H1 (cell line): ENCODE data around the gene MAPT. TPM values are rescaled to one million over a fixed set of nuclear protein-coding genes. Genes with fewer than 3 reads are reported as not detected.

Experiments
- CTCF ChIA-PET: fragments of 300-600 bp; sonication (Branson Sonifier 250); formaldehyde crosslinking; loops from one replicate; lab custom pipeline; 2021; ENCODE audit not compliant: partially characterized antibody; lab: Charles Lee
- POLR2A ChIA-PET: fragments of 300-600 bp; sonication (Branson Sonifier 250); formaldehyde crosslinking; loops from one replicate; lab custom pipeline; 2021; ENCODE audit warnings: inconsistent platforms; ENCODE audit not compliant: partially characterized antibody; lab: Charles Lee
- DNase-seq, 2 experiments: peaks; one replicate each; pipeline versions ENCODE4 v3.0.0 to v3.0.0-alpha.2; 2010 to 2022; ENCODE audit warnings: low spot score in 2 of 2, low read depth in 1 of 2, mixed read lengths in 1 of 2
- FAIRE-seq: peaks from 2 replicates; lab custom pipeline; 2011; peaks lifted over from hg19 to GRCh38; lab: Jason Lieb, UNC
- H2AFZ ChIP-seq: 2 replicates; pipeline ENCODE4 v1.8.1; 2012; ENCODE audit warnings: low read length, inconsistent platforms
- H2AK5ac ChIP-seq: 2 replicates; pipeline ENCODE4 v1.6.1; 2013; ENCODE audit warnings: low read depth, low read length
- H2BK120ac ChIP-seq: replicated peaks from 2 replicates; pipeline ENCODE3; 2013; ENCODE audit warnings: low read depth, low read length, inconsistent platforms
- H2BK12ac ChIP-seq: 2 replicates; pipeline ENCODE4 v1.6.1; 2013; ENCODE audit warnings: low read depth, low read length
- H2BK15ac ChIP-seq: 2 replicates; pipeline ENCODE4 v1.6.1; 2013; ENCODE audit warnings: low read length
- H2BK20ac ChIP-seq: 2 replicates; pipeline ENCODE4 v1.6.1; 2013; ENCODE audit warnings: low read length
- H2BK5ac ChIP-seq: 2 replicates; pipeline ENCODE4 v1.6.1; 2013; ENCODE audit warnings: low read depth, low read length
- H3K14ac ChIP-seq: 2 replicates; pipeline ENCODE4 v1.6.1; 2013; ENCODE audit warnings: inconsistent platforms; ENCODE audit not compliant: insufficient read length
- H3K18ac ChIP-seq: 2 replicates; pipeline ENCODE4 v1.6.1; 2013; ENCODE audit warnings: low read length; ENCODE audit errors: extremely low read depth
- H3K23ac ChIP-seq: 2 replicates; pipeline ENCODE4 v1.6.1; 2013; ENCODE audit warnings: inconsistent platforms; ENCODE audit not compliant: insufficient read length
- H3K23me2 ChIP-seq: 2 replicates; pipeline ENCODE4 v1.6.1; 2013; ENCODE audit warnings: low read depth, low read length
- H3K27ac ChIP-seq: 2 replicates; pipeline ENCODE4 v1.6.1; 2011; ENCODE audit warnings: low read depth, low read length, inconsistent platforms
- H3K27me3 ChIP-seq, 4 experiments: replicated peaks in 1 of 4; 1 replicate in 1 of 4; 2 replicates in 3 of 4; pipeline versions ENCODE4 v1.6.1 to v1.8.1; 2011 to 2013; ENCODE audit warnings: low read length in 3 of 4, mild to moderate bottlenecking in 3 of 4, inconsistent platforms in 2 of 4, mixed read lengths in 2 of 4, moderate library complexity in 1 of 4; ENCODE audit not compliant: control insufficient read depth in 3 of 4, insufficient read depth in 3 of 4; ENCODE audit errors: extremely low read depth in 1 of 4
- H3K36me3 ChIP-seq, 4 experiments: 2 replicates each; pipeline versions ENCODE4 v1.6.1 to v1.8.1; 2011 to 2013; ENCODE audit warnings: mild to moderate bottlenecking in 4 of 4, low read length in 3 of 4, moderate library complexity in 2 of 4, control low read depth in 1 of 4, inconsistent platforms in 1 of 4; ENCODE audit not compliant: insufficient read depth in 4 of 4, control insufficient read depth in 2 of 4
- H3K4ac ChIP-seq: replicated peaks from 2 replicates; pipeline ENCODE3; 2013; ENCODE audit warnings: low read length, low read depth, mixed read lengths, inconsistent platforms; ENCODE audit not compliant: insufficient read length
- H3K4me1 ChIP-seq, 4 experiments: replicated peaks in 1 of 4; 1 replicate in 1 of 4; 2 replicates in 3 of 4; pipeline versions ENCODE4 v1.6.1 to v1.8.1; 2011 to 2013; ENCODE audit warnings: low read length in 3 of 4, inconsistent platforms in 2 of 4, mixed read lengths in 1 of 4; ENCODE audit not compliant: insufficient read depth in 4 of 4, control insufficient read depth in 3 of 4
- H3K4me2 ChIP-seq, 2 experiments: 2 replicates each; pipeline versions ENCODE4 v1.6.1 to v1.8.1; 2011 to 2013; ENCODE audit warnings: low read depth in 2 of 2, low read length in 2 of 2, control low read depth in 1 of 2, inconsistent platforms in 1 of 2, mild to moderate bottlenecking in 1 of 2; ENCODE audit not compliant: insufficient read depth in 1 of 2
- H3K4me3 ChIP-seq, 4 experiments: fragments of 200-600, 300-600 bp in 1 of 4; sonication (generic), shearing (Covaris generic), sonication (Bioruptor Twin) in 1 of 4; 2 replicates each; pipeline versions ENCODE4 v1.5.1 to v1.8.1; 2011 to 2016; ENCODE audit warnings: low read length in 4 of 4, low read depth in 3 of 4, control low read depth in 2 of 4, inconsistent platforms in 2 of 4, mild to moderate bottlenecking in 2 of 4, mixed read lengths in 1 of 4, moderate library complexity in 1 of 4; ENCODE audit not compliant: insufficient read depth in 2 of 4; ENCODE audit errors: extremely low read depth in 1 of 4
- H3K56ac ChIP-seq: replicated peaks from 2 replicates; pipeline ENCODE3; 2013; ENCODE audit warnings: low read depth, mild to moderate bottlenecking, mixed read lengths, low read length, inconsistent platforms; ENCODE audit not compliant: insufficient read length
- H3K79me1 ChIP-seq: 2 replicates; pipeline ENCODE4 v1.6.1; 2013; ENCODE audit warnings: low read depth, low read length, control low read depth
- H3K79me2 ChIP-seq, 2 experiments: 2 replicates each; pipeline versions ENCODE4 v1.6.1 to v1.8.1; 2012 to 2013; ENCODE audit warnings: low read length in 2 of 2, mild to moderate bottlenecking in 2 of 2, inconsistent platforms in 1 of 2; ENCODE audit not compliant: insufficient read depth in 2 of 2, control insufficient read depth in 1 of 2
- H3K9ac ChIP-seq, 4 experiments: replicated peaks in 1 of 4; 1 replicate in 1 of 4; 2 replicates in 3 of 4; pipeline versions ENCODE4 v1.6.1 to v1.8.1; 2011 to 2013; ENCODE audit warnings: low read depth in 3 of 4, low read length in 3 of 4, control low read depth in 2 of 4, mild to moderate bottlenecking in 2 of 4, moderate library complexity in 2 of 4, inconsistent platforms in 1 of 4; ENCODE audit errors: extremely low read depth in 1 of 4
- H3K9me3 ChIP-seq, 2 experiments: 2 replicates each; pipeline versions ENCODE4 v1.6.1 to v1.8.1; 2012 to 2013; ENCODE audit warnings: mild to moderate bottlenecking in 2 of 2, moderate library complexity in 2 of 2, control low read depth in 1 of 2, inconsistent platforms in 1 of 2, low read depth in 1 of 2, low read length in 1 of 2, mixed read lengths in 1 of 2; ENCODE audit not compliant: insufficient read depth in 2 of 2
- H4K20me1 ChIP-seq, 2 experiments: replicated peaks in 1 of 2; 2 replicates each; pipeline versions ENCODE3 to v1.8.1; 2011 to 2013; ENCODE audit warnings: inconsistent platforms in 2 of 2, low read length in 2 of 2, mild to moderate bottlenecking in 1 of 2; ENCODE audit not compliant: insufficient read depth in 2 of 2, control insufficient read depth in 1 of 2
- H4K5ac ChIP-seq: 2 replicates; pipeline ENCODE4 v1.6.1; 2013; ENCODE audit warnings: low read length, low read depth, mixed read lengths, inconsistent platforms; ENCODE audit not compliant: insufficient read length
- H4K8ac ChIP-seq: 2 replicates; pipeline ENCODE4 v1.8.0; 2013; ENCODE audit warnings: mild to moderate bottlenecking, moderate library complexity, low read length, inconsistent platforms; ENCODE audit not compliant: insufficient read depth; ENCODE audit errors: extremely low read depth
- H4K91ac ChIP-seq: replicated peaks from 2 replicates; pipeline ENCODE3; 2013; ENCODE audit warnings: low read length, mixed read lengths, inconsistent platforms; ENCODE audit not compliant: insufficient read length
- EZH2 ChIP-seq: fragments of 200-600 bp; sonication (generic); IDR thresholded peaks from 2 replicates; pipeline ENCODE4 v1.7.1; 2012; ENCODE audit warnings: low read depth, mild to moderate bottlenecking, moderate library complexity, low read length, inconsistent platforms; ENCODE audit not compliant: severe bottlenecking
- FOSL1 ChIP-seq: IDR thresholded peaks from 2 replicates; pipeline ENCODE4 v1.6.1; 2011; ENCODE audit warnings: mild to moderate bottlenecking, low read depth, low read length, moderate library complexity; ENCODE audit not compliant: insufficient read depth
- NRF1 ChIP-seq: IDR thresholded peaks from 2 replicates; pipeline ENCODE4 v1.6.1; 2011; ENCODE audit warnings: mild to moderate bottlenecking, low read depth, low read length, improper control_type of control experiment
- POLR2A ChIP-seq, 2 experiments: IDR thresholded peaks; 1 replicate in 1 of 2; 2 replicates in 1 of 2; pipeline ENCODE4 v1.6.1; 2011; ENCODE audit warnings: low read depth in 2 of 2, low read length in 2 of 2, mild to moderate bottlenecking in 2 of 2; ENCODE audit errors: control extremely low read depth in 1 of 2
- SIRT6 ChIP-seq: IDR thresholded peaks from one replicate; pipeline ENCODE4 v1.7.1; 2012; ENCODE audit warnings: low read length, inconsistent platforms
- TAF7 ChIP-seq: optimal IDR thresholded peaks from 2 replicates; pipeline ENCODE3; 2011; ENCODE audit warnings: low read depth, mild to moderate bottlenecking, inconsistent platforms, low read length, moderate library complexity, borderline replicate concordance
- WGBS, 2 experiments: shearing (Covaris generic) in 1 of 2; methylation state at CpG; one replicate each; pipeline versions ENCODE4 v1.1.6 to v1.1.7; 2013 to 2015; ENCODE audit warnings: low lambda C conversion rate in 2 of 2, mixed read lengths in 2 of 2, inconsistent platforms in 1 of 2, low coverage in 1 of 2, missing lambda C conversion rate in 1 of 2; ENCODE audit not compliant: insufficient replicate concordance in 2 of 2, insufficient coverage in 1 of 2, insufficient read length in 1 of 2; ENCODE audit errors: extremely low coverage in 1 of 2, missing lambda C conversion rate in 1 of 2; 5-methylcytosine and 5-hydroxymethylcytosine counted together
- polyA plus RNA-seq, 7 experiments: library from polyadenylated mRNA; depleted of rRNA in 3 of 7; stranded (reverse) in 5 of 7; unstranded in 2 of 7; fragments of >200 nt in 5 of 7; fragments of 200-250 nt in 2 of 7; gene quantifications; 1 replicate in 5 of 7; 2 replicates in 1 of 7; 4 replicates in 1 of 7; pipeline versions ENCODE4 v1.2.1 to v1.2.3, GENCODE V29; 2011 to 2013; ENCODE audit warnings: missing spikeins in 2 of 7, mixed read lengths in 2 of 7
- total RNA-seq: library from RNA; stranded (reverse); fragmentation: NEBNext Ultra II Directional; extraction: Animal tissue kit (Norgen Biotek cat#: 25700); gene quantifications from 2 replicates; pipeline ENCODE4 v1.2.1, GENCODE V29; 2021

The MAPT gene
- total and polyA plus RNA-seq, 2 of the 8 experiments (the other 6 are each of a cell fraction or from before 2014, with no cell fraction given), result 0.54 to 1.7 TPM

GRCh38 chr17:46064460-46064859 is 170.1 kb downstream of the MAPT start:
- FAIRE-seq, result no peak
- Histone ChIP-seq H3K27me3 (no peaks in the 10 kb centered on the region), H2BK5ac (no peak overlapping the region), H3K23me2 (no peaks in the 10 kb centered on the region; the same call in 1 of the 2 replicates), H3K36me3 (peaks cover 0 to 40% (median 21%) of the 10 kb centered on the region in 4 experiments; a peak in 7 of 8 replicates), H2AK5ac (no peak overlapping the region), H2BK120ac (no peak overlapping the region), H4K20me1 (peaks cover 0 to 2% of the 10 kb centered on the region in 2 experiments), H3K4me3 (no peak overlapping the region), H4K5ac (no peak overlapping the region), H2BK15ac (no peak overlapping the region), H3K79me1 (no peaks in the 10 kb centered on the region), H3K18ac (no peak overlapping the region), H3K9me3 (no peaks in the 10 kb centered on the region)
- DNase-seq, result no peak
- TF ChIP-seq NRF1, result no peak
- TF ChIP-seq TAF7, result no peak
- TF ChIP-seq EZH2, result no peak
- TF ChIP-seq SIRT6, result no peak
- no peak for TF ChIP-seq FOSL1
- TF ChIP-seq POLR2A (IDR thresholded peaks at IDR 0.05; ENCODE audit: control extremely low read depth in 1 of 2, low read depth in 2 of 2, low read length in 2 of 2), result no peak
- TF ChIP-seq, all 59 proteins: peak for 0
- H2BK20ac ChIP-seq, result no peak overlapping the region
- no peak overlapping the region for H2AFZ ChIP-seq
- 86% methylated on average over 1 of the region's 1 CpG; no CpG with 5 or more reads in 1 of the 2 experiments for WGBS, 2 experiments
- H3K23ac ChIP-seq, result no peak overlapping the region
- H3K4me1 ChIP-seq, result no peaks in the 10 kb centered on the region
- no peak overlapping the region for H3K4me2 ChIP-seq
- peaks cover 0 to 37% of the 10 kb centered on the region in 2 experiments; a peak in 2 of 4 replicates for H3K79me2 ChIP-seq
- no peak overlapping the region for H2BK12ac ChIP-seq
- POLR2A ChIA-PET, result no interaction called here
- H3K14ac ChIP-seq, result no peak overlapping the region
- no peak overlapping the region for H3K9ac ChIP-seq
- no peak overlapping the region for H4K8ac ChIP-seq
- no peak overlapping the region for H4K91ac ChIP-seq
- no peak overlapping the region for H3K4ac ChIP-seq
- H3K27ac ChIP-seq, result no peak overlapping the region
- CTCF ChIA-PET, result no interaction called here
- no peak overlapping the region for H3K56ac ChIP-seq
